GM10248 (cell line): Measurements from ENCODE around the gene ZNF579.

ENCODE experiments used
- CTCF ChIA-PET: fragments of 300-600 bp; sonication (Branson Sonifier 250); formaldehyde crosslinking; extraction: SDS; loops from one replicate; lab custom pipeline; 2021; ENCODE audit warnings: antibody characterized with exemption; lab: Yijun Ruan, JAX
- POLR2A ChIA-PET: fragments of 350-650 bp; sonication (Branson Sonifier 250); formaldehyde crosslinking; extraction: SDS; loops from one replicate; lab custom pipeline; 2020; ENCODE audit warnings: antibody characterized with exemption; lab: Yijun Ruan, JAX
- DNase-seq: peaks from one replicate; pipeline ENCODE4 v3.0.0; 2012; ENCODE audit errors: extremely low spot score
- CTCF ChIP-seq: IDR thresholded peaks from 2 replicates; pipeline ENCODE4 v1.5.1; 2012; ENCODE audit warnings: mild to moderate bottlenecking, low read depth; ENCODE audit errors: extremely low read depth, missing control alignments, control extremely low read depth

Gene ZNF579

GRCh38 chr19:55566823-55567222 lies 13.8 kb downstream of the ZNF579 start:
- CTCF ChIA-PET, result no interaction called here
- no peak for DNase-seq
- no peak for TF ChIP-seq CTCF
- POLR2A ChIA-PET, result no interaction called here

- ChIA-PET POLR2A (no interaction called here), CTCF (no interaction called here)
- no peak for DNase-seq
- no peak for TF ChIP-seq CTCF
These were observed 17.4 kb downstream of the ZNF579 start for GRCh38 chr19:55563261-55563690.

- DNase-seq, result no peak
- TF ChIP-seq CTCF, result no peak
- ChIA-PET CTCF (interaction anchor here (1.4 kb wide), 1 partner anchor 25 kb away, joined by 3 read pairs; no protein-coding TSS in a partner anchor), POLR2A (no interaction called here)
These were observed 21.0 kb downstream of the ZNF579 start for GRCh38 chr19:55559684-55560083.

- no peak for TF ChIP-seq CTCF
- DNase-seq, result no peak
These were observed 25.9 kb downstream of the ZNF579 start for GRCh38 chr19:55554741-55555152.

GRCh38 chr19:55554302-55554701 lies 26.3 kb downstream of the ZNF579 start:
- DNase-seq, result no peak
- ChIA-PET CTCF (interaction anchor here (0.7 kb wide), 1 partner anchor 52 kb away, joined by 3 read pairs; no protein-coding TSS in a partner anchor), POLR2A (no interaction called here)
- TF ChIP-seq CTCF, result no peak

More at GRCh38 chr19:55554741-55555152, 25.9 kb downstream of the ZNF579 start:
- CTCF ChIA-PET, result no interaction called here
- POLR2A ChIA-PET, result no interaction called here

- CTCF ChIA-PET, result interaction anchor here (0.7 to 1.6 kb wide), 2 partner anchors 19 to 53 kb away, joined by 3 to 4 read pairs; no protein-coding TSS in a partner anchor
- POLR2A ChIA-PET, result no interaction called here
- DNase-seq, result no peak
- no peak for TF ChIP-seq CTCF
These were observed 27.1 kb downstream of the ZNF579 start for GRCh38 chr19:55553217-55554182.
